ENCODE results near the gene RACGAP1.
A peak's percentile ranks its signal among the peaks of the same experiment; 100 is the strongest.

The RACGAP1 gene

DNA sequence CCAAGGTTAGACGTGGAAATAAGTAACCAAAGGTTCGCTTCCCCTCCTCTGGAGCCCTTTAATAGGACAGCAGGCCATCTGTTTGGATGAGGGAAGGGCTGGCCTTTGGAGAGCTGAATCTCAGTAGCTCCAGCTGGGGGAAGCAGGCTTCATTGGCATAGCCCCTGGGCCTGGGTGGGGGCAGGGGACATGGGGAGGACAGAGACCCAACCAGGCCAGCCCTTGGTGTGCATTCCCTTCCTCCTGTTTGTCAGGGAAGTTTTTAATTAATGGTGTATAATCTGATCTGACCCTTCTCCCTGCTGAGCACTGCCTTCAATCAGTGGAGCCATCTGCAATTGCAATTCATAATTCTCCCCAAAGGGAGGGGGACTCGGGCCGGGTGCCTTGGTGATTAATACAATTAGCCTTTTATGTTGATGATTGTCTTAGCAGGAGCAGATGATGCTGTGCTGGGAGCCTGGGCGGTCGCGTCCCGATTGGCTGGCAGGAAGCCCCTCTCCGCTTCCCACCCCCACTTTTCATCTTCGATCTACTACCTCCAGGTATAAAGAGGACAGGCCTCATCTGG lies 46.2 kb downstream of the RACGAP1 start:
- TF ChIP-seq GATA2 (IDR thresholded peaks at IDR 0.05; ENCODE audit: low read depth, low read length) (peak; percentile 99), GATA3 (IDR thresholded peaks at IDR 0.05; ENCODE audit: low read depth, low read length) (peak; percentile 95)

GRCh38 chr12:49978125-49978524 lies 47.2 kb downstream of the RACGAP1 start:
- TF ChIP-seq GATA3 (IDR thresholded peaks at IDR 0.05; ENCODE audit: low read depth, low read length) (no peak), GATA2 (IDR thresholded peaks at IDR 0.05; ENCODE audit: low read depth, low read length) (no peak)

DNA sequence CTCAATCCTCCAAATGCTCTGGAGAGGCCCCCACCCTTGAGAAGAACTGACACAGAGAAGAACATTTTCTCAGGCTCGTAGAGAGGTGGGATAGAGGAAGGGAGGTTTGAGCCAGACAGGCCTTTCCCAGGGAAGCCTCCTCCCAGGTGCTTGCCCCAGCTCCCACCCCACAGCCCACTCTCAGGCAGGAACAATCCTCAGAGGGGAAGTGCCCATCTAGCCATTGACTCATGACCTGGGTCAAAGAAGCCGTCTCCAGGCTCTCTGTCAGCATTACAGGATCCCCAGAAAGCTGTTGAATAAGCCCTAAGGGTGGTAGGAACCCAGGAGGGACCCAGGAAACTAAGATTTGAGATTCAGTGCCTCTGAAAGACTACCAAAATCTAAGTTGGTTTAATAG lies 48.7 kb downstream of the RACGAP1 start:
- TF ChIP-seq GATA3 (IDR thresholded peaks at IDR 0.05; ENCODE audit: low read depth, low read length): no peak
- TF ChIP-seq GATA2 (IDR thresholded peaks at IDR 0.05; ENCODE audit: low read depth, low read length): no peak

- no peak for TF ChIP-seq GATA3 (IDR thresholded peaks at IDR 0.05; ENCODE audit: low read depth, low read length)
- TF ChIP-seq GATA2 (IDR thresholded peaks at IDR 0.05; ENCODE audit: low read depth, low read length): no peak
Observed at GRCh38 chr12:49975318-49975761, 50.0 kb downstream of the RACGAP1 start.

- TF ChIP-seq GATA3 (IDR thresholded peaks at IDR 0.05; ENCODE audit: low read depth, low read length) (no peak), GATA2 (IDR thresholded peaks at IDR 0.05; ENCODE audit: low read depth, low read length) (no peak)
Observed at GRCh38 chr12:49974677-49975317, 50.5 kb downstream of the RACGAP1 start.

GRCh38 chr12:49974231-49974675 lies 51.0 kb downstream of the RACGAP1 start:
- peak; percentile 87 for TF ChIP-seq GATA2 (IDR thresholded peaks at IDR 0.05; ENCODE audit: low read depth, low read length)
- no peak for TF ChIP-seq GATA3 (IDR thresholded peaks at IDR 0.05; ENCODE audit: low read depth, low read length)

DNA sequence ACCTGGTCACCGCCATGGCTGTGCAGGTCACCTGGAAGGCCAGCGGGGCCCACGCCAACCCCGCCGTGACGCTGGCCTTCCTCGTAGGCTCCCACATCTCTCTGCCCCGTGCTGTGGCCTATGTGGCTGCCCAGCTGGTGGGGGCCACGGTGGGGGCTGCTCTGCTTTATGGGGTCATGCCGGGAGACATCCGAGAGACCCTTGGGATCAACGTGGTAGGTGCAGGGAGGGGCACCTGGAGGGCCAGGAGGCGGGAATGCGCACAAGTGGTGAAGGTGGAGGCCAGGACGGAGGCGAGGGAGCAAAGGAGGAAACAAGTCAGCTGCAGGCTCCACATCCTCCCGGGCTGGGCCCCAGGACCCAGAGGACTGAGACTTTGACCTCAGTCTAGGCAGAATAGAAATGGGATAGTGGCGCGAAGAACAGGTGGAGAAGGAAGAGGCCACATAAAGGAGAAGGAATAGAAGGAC lies 51.9 kb downstream of the RACGAP1 start:
- TF ChIP-seq GATA2 (IDR thresholded peaks at IDR 0.05; ENCODE audit: low read depth, low read length) (no peak), GATA3 (IDR thresholded peaks at IDR 0.05; ENCODE audit: low read depth, low read length) (no peak)

- TF ChIP-seq GATA2 (IDR thresholded peaks at IDR 0.05; ENCODE audit: low read depth, low read length): no peak
- no peak for TF ChIP-seq GATA3 (IDR thresholded peaks at IDR 0.05; ENCODE audit: low read depth, low read length)
Observed at GRCh38 chr12:49972641-49973360, 52.5 kb downstream of the RACGAP1 start, which contains the start of gene AQP6. TSS of gene AQP6 (plus strand) at chr12:49972947. CDS start at chr12:49973174, 227 bp downstream.

- TF ChIP-seq GATA3 (IDR thresholded peaks at IDR 0.05; ENCODE audit: low read depth, low read length) (no peak), GATA2 (IDR thresholded peaks at IDR 0.05; ENCODE audit: low read depth, low read length) (no peak)
Observed at GRCh38 chr12:49972129-49972528, 53.2 kb downstream of the RACGAP1 start.

GRCh38 chr12:49971141-49971540 lies 54.2 kb downstream of the RACGAP1 start:
- TF ChIP-seq GATA2 (IDR thresholded peaks at IDR 0.05; ENCODE audit: low read depth, low read length) (no peak), GATA3 (IDR thresholded peaks at IDR 0.05; ENCODE audit: low read depth, low read length) (no peak)

- TF ChIP-seq GATA3 (IDR thresholded peaks at IDR 0.05; ENCODE audit: low read depth, low read length) (no peak), GATA2 (IDR thresholded peaks at IDR 0.05; ENCODE audit: low read depth, low read length) (no peak)
Observed at GRCh38 chr12:49970658-49971057, 54.6 kb downstream of the RACGAP1 start.

GRCh38 chr12:49969651-49970429 lies 55.5 kb downstream of the RACGAP1 start:
- no peak for TF ChIP-seq GATA2 (IDR thresholded peaks at IDR 0.05; ENCODE audit: low read depth, low read length)
- no peak for TF ChIP-seq GATA3 (IDR thresholded peaks at IDR 0.05; ENCODE audit: low read depth, low read length)

- no peak for TF ChIP-seq GATA2 (IDR thresholded peaks at IDR 0.05; ENCODE audit: low read depth, low read length)
- TF ChIP-seq GATA3 (IDR thresholded peaks at IDR 0.05; ENCODE audit: low read depth, low read length): no peak
Observed at GRCh38 chr12:49969027-49969426, 56.3 kb downstream of the RACGAP1 start.

- TF ChIP-seq GATA3 (IDR thresholded peaks at IDR 0.05; ENCODE audit: low read depth, low read length): no peak
- no peak for TF ChIP-seq GATA2 (IDR thresholded peaks at IDR 0.05; ENCODE audit: low read depth, low read length)
Observed at GRCh38 chr12:49968471-49968870, 56.8 kb downstream of the RACGAP1 start.

Data from SH-SY5Y (cell line).